SJCRH30 (cell line): ENCODE results near the gene CWC27. TPM values are rescaled to one million over a fixed set of nuclear protein-coding genes. Genes with fewer than 3 reads are reported as not detected.
"Not testable (repeated sequence)": the region's sequence is repeated elsewhere in the genome, so short reads cannot be mapped to it uniquely, and the experiment has no call there.

Experiments used
- DNase-seq, 2 experiments: peaks; one replicate each; pipeline ENCODE4 v3.0.0-alpha.2; 2015 to 2020
- H3K27ac ChIP-seq: fragments of 250-450 bp; sonication (Bioruptor Pico); 2 replicates; pipeline ENCODE4 v1.5.1; 2020; ENCODE audit warnings: mild to moderate bottlenecking, moderate library complexity
- H3K27me3 ChIP-seq: fragments of 250-450 bp; sonication (Bioruptor Pico); 2 replicates; pipeline ENCODE4 v1.5.1; 2020; ENCODE audit warnings: mild to moderate bottlenecking, moderate library complexity
- H3K36me3 ChIP-seq: fragments of 250-450 bp; sonication (Bioruptor Pico); 2 replicates; pipeline ENCODE4 v1.5.1; 2020; ENCODE audit warnings: mild to moderate bottlenecking, moderate library complexity
- H3K4me1 ChIP-seq: fragments of 250-450 bp; sonication (Bioruptor Pico); 2 replicates; pipeline ENCODE4 v1.5.1; 2020; ENCODE audit warnings: mild to moderate bottlenecking, moderate library complexity
- H3K4me3 ChIP-seq: fragments of 250-450 bp; sonication (Bioruptor Pico); 2 replicates; pipeline ENCODE4 v1.5.1; 2020; ENCODE audit warnings: mild to moderate bottlenecking, moderate library complexity
- H3K9me3 ChIP-seq: fragments of 250-450 bp; sonication (Bioruptor Pico); replicated peaks from 2 replicates; pipeline ENCODE4 v1.5.1; 2020; ENCODE audit warnings: mild to moderate bottlenecking, moderate library complexity
- total RNA-seq: library from RNA; depleted of rRNA; stranded (reverse); fragments of >200 nt; shearing (Covaris generic); gene quantifications from 2 replicates; pipeline ENCODE4 v1.2.3, GENCODE V29; 2014

CWC27 gene
- total RNA-seq, 1 experiment from 2014 or later, result 31.1 TPM

GRCh38 chr5:64811050-64811640 is 42.4 kb downstream of the CWC27 start:
- Histone ChIP-seq H3K36me3 (peaks cover 4% of the 10 kb centered on the region; the same call in 1 of the 2 replicates), H3K27me3 (no peaks in the 10 kb centered on the region)
- peak; percentile 3 to 66 for DNase-seq

DNA sequence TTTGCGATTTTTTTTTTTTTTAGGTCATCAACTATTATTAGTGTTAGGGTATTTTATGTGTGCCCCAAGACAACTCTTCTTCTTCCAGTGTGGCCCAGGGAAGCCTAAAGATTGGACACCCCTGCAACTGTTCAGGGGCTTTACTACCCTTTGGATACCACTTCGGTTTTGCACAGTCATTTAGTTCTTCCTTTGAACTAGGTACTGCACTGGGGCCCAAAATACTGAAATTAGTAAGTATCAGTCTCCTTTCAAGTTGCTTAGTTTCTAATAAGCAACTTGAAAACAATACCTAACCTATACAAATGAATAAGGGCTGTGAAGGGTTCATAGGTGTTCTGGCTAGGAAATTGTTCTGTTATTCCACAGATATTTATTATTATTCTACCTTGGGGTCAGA is 45.3 kb downstream of the CWC27 start:
- Histone ChIP-seq H3K27me3 (no peaks in the 10 kb centered on the region), H3K36me3 (peaks cover 6% of the 10 kb centered on the region; the same call in 1 of the 2 replicates), H3K27ac (no peak overlapping the region), H3K4me1 (no peaks in the 10 kb centered on the region), H3K9me3 (no peaks in the 10 kb centered on the region), H3K4me3 (no peak overlapping the region)
- DNase-seq, result no peak

More at GRCh38 chr5:64811050-64811640, 42.4 kb downstream of the CWC27 start:
- Histone ChIP-seq H3K9me3 (no peaks in the 10 kb centered on the region), H3K4me3 (no peak overlapping the region), H3K27ac (no peak overlapping the region), H3K4me1 (no peaks in the 10 kb centered on the region)

GRCh38 chr5:64818245-64818644 is 49.5 kb downstream of the CWC27 start:
- H3K27me3 ChIP-seq, result no peaks in the 10 kb centered on the region
- DNase-seq, result no peak
- H3K4me3 ChIP-seq, result no peak overlapping the region
- no peaks in the 10 kb centered on the region; the same call in 1 of the 2 replicates for H3K9me3 ChIP-seq
- H3K36me3 ChIP-seq, result peaks cover 2% of the 10 kb centered on the region; the same call in 1 of the 2 replicates
- no peaks in the 10 kb centered on the region for H3K4me1 ChIP-seq
- no peak overlapping the region for H3K27ac ChIP-seq

DNA sequence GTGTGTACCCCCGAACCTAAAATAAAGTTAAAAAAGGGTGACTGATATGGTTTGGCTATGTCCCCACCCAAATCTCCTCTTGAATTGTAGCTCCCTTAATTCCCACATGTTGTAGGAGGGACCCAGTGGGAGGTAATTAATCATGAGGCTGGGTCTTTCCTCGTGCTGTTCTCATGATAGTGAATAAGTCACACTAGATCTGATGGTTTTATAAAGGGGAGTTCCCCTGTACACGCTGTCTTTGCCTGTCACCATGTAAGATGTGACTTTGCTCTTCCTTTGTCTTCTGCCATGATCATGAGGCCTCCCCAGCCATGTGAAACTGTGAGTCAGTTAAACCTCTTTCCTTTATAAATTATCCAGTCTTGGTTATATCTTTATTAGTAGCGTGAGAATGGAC is 50.6 kb downstream of the CWC27 start:
- H3K4me1 ChIP-seq, H3K9me3 ChIP-seq, H3K27ac ChIP-seq, DNase-seq, H3K4me3 ChIP-seq, H3K36me3 ChIP-seq, H3K27me3 ChIP-seq: not testable (repeated sequence)

GRCh38 chr5:64822320-64822719 is 53.6 kb downstream of the CWC27 start:
- Histone ChIP-seq H3K27me3 (no peaks in the 10 kb centered on the region), H3K9me3 (no peaks in the 10 kb centered on the region; the same call in 1 of the 2 replicates)

GRCh38 chr5:64826541-64826940 is 57.8 kb downstream of the CWC27 start:
- no peak for DNase-seq
- peaks cover 3% of the 10 kb centered on the region; the same call in 1 of the 2 replicates for H3K9me3 ChIP-seq
- H3K27me3 ChIP-seq, result no peaks in the 10 kb centered on the region
- peaks cover 9% of the 10 kb centered on the region for H3K36me3 ChIP-seq
- no peaks in the 10 kb centered on the region for H3K4me1 ChIP-seq
- no peak overlapping the region for H3K27ac ChIP-seq
- no peak overlapping the region for H3K4me3 ChIP-seq

More at GRCh38 chr5:64822320-64822719, 53.6 kb downstream of the CWC27 start:
- no peak for DNase-seq
- H3K27ac ChIP-seq, result no peak overlapping the region
- no peak overlapping the region for H3K4me3 ChIP-seq
- no peaks in the 10 kb centered on the region for H3K4me1 ChIP-seq
- H3K36me3 ChIP-seq, result 0 out of 2 replicates have a peak, but pooled peaks cover under 1% of the 10 kb centered on the region

DNA sequence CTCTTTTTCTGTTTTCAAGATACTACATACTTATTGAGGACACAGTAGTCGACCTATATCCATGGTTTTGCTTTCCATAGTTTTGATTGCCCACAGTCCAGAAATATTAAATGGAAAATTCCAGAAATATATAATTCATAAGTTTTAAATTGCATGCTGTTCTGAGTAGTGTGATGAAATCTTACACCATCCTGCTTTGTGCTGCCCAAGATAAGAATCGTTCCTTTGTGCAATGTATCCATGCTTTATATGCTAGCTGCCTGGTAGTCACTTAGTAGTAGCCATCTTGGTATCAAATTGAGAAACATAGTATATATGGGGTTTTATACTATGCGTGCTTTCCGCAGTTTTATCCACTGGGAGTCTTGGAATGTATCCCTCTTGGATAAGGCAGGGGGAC is 59.0 kb downstream of the CWC27 start:
- DNase-seq, result no peak
- no peaks in the 10 kb centered on the region for H3K27me3 ChIP-seq
- H3K4me1 ChIP-seq, result no peaks in the 10 kb centered on the region
- H3K27ac ChIP-seq, result no peak overlapping the region
- no peak overlapping the region for H3K4me3 ChIP-seq
- peaks cover 9% of the 10 kb centered on the region for H3K36me3 ChIP-seq
- peaks cover 3% of the 10 kb centered on the region; the same call in 1 of the 2 replicates for H3K9me3 ChIP-seq

GRCh38 chr5:64830650-64831049 is 61.9 kb downstream of the CWC27 start:
- DNase-seq, H3K4me3 ChIP-seq, H3K36me3 ChIP-seq, H3K27ac ChIP-seq, H3K4me1 ChIP-seq, H3K27me3 ChIP-seq, H3K9me3 ChIP-seq: not testable (repeated sequence)

DNA sequence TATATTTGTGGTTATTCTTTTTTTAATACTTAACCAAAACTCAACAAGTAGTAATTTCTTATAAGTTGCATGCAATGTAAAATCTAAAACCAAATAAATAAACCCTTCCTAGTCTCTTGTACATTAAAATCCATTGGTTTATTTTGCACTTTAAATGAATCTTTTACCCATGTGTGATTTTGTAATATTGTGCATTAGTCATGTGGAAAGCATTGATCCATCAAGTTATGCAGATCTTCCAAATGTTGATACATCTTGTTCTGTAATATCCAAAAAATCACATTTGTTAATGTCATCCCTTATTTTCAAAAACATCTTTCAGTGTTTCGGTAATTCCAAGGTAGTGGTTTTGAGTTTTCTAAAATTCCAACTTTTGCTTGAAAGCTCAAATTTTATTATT is 63.3 kb downstream of the CWC27 start:
- Histone ChIP-seq H3K27ac (no peak overlapping the region), H3K4me3 (no peak overlapping the region), H3K9me3 (0 out of 2 replicates have a peak, but pooled peaks cover 3% of the 10 kb centered on the region), H3K36me3 (peaks cover 9% of the 10 kb centered on the region), H3K27me3 (no peaks in the 10 kb centered on the region), H3K4me1 (no peaks in the 10 kb centered on the region; the same call in 1 of the 2 replicates)
- no peak for DNase-seq

- DNase-seq, result no peak
- Histone ChIP-seq H3K27ac (no peak overlapping the region), H3K4me1 (no peaks in the 10 kb centered on the region; the same call in 1 of the 2 replicates), H3K36me3 (peaks cover 6% of the 10 kb centered on the region), H3K4me3 (no peak overlapping the region), H3K9me3 (0 out of 2 replicates have a peak, but pooled peaks cover 3% of the 10 kb centered on the region), H3K27me3 (no peaks in the 10 kb centered on the region)
Observed at GRCh38 chr5:64834037-64834436, 65.3 kb downstream of the CWC27 start.

DNA sequence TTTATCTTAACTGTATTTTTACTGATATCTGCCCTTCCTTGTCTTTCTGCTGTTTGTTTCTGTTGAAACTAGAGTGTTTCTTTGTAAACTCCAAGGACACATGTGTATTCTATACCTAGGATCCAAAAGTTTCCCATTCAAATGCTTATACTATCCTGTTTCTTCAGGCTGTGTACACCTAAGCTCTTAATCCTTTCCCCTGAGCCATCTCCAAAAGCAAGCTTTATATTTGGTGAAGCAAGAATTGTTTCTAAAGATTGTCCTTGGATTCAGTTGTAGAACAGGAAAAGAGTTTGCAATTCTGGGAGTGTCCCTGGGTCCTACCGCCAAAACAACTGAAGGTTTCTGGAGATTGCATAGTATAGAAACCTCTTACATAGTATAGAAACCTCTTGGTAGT is 65.9 kb downstream of the CWC27 start:
- DNase-seq, result peak in 1 of 2 experiments; percentile 36
- Histone ChIP-seq H3K9me3 (0 out of 2 replicates have a peak, but pooled peaks cover 3% of the 10 kb centered on the region), H3K36me3 (peaks cover 6% of the 10 kb centered on the region), H3K27ac (no peak overlapping the region), H3K27me3 (no peaks in the 10 kb centered on the region), H3K4me1 (no peaks in the 10 kb centered on the region; the same call in 1 of the 2 replicates), H3K4me3 (no peak overlapping the region)

GRCh38 chr5:64835266-64835665 is 66.5 kb downstream of the CWC27 start:
- H3K9me3 ChIP-seq, result 0 out of 2 replicates have a peak, but pooled peaks cover 3% of the 10 kb centered on the region
- no peaks in the 10 kb centered on the region for H3K27me3 ChIP-seq
- peaks cover 6% of the 10 kb centered on the region for H3K36me3 ChIP-seq
- no peak overlapping the region for H3K27ac ChIP-seq
- H3K4me1 ChIP-seq, result no peaks in the 10 kb centered on the region; the same call in 1 of the 2 replicates
- H3K4me3 ChIP-seq, result no peak overlapping the region
- no peak for DNase-seq

DNA sequence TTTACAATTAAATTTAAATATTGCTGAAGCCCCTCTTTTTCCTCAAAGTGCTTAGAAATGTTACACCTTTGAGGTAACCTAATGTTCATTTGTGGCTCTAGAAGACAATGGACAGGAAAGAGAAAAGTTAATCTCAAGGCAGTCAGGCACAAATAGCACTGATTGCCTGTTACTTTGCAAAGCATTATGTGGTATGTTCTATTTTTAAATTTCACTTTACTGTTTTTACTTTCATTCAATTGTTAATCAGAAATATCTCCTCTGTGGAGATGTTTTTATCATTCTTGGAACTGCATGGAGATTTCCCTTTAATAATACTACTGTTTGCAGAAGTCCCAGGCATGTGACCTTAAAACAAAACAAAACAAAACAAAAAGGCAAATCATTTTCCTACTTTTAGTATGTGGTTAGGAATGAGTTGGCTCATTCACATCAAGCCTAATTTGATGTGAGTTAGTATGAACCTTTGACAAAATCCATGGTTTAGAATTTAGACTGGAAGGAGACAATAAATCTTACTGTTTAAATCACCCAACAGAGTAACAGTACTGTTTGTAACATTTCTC is 67.5 kb downstream of the CWC27 start:
- Histone ChIP-seq H3K27me3 (no peaks in the 10 kb centered on the region), H3K9me3 (no peaks in the 10 kb centered on the region), H3K36me3 (peaks cover 3% of the 10 kb centered on the region; the same call in 1 of the 2 replicates), H3K27ac (no peak overlapping the region), H3K4me1 (no peaks in the 10 kb centered on the region; the same call in 1 of the 2 replicates), H3K4me3 (no peak overlapping the region)
- DNase-seq, result no peak

GRCh38 chr5:64836786-64837185 is 68.1 kb downstream of the CWC27 start:
- Histone ChIP-seq H3K36me3 (peaks cover 3% of the 10 kb centered on the region; the same call in 1 of the 2 replicates), H3K4me1 (no peaks in the 10 kb centered on the region; the same call in 1 of the 2 replicates), H3K27ac (no peak overlapping the region), H3K4me3 (no peak overlapping the region), H3K9me3 (no peaks in the 10 kb centered on the region), H3K27me3 (no peaks in the 10 kb centered on the region)
- DNase-seq, result no peak

DNA sequence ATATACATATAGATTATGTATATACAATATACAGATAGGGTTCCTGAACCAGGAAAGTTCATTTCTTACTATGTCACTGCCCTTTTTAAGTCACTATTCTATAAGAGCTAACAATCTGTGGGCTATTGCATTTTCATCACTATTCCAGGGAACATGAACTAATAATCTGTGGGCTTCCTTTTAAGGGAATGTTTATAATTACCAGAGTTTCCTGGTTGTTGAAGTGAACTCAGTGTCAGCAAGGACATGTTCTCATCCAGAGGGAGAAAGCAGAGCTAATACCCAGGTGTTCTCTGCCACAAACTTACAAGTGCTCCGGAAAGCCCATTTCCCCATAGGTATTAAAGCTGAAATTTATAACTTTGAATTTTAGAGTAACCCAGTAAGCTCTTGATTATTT is 69.6 kb downstream of the CWC27 start:
- Histone ChIP-seq H3K9me3 (no peaks in the 10 kb centered on the region), H3K36me3 (peaks cover 3% of the 10 kb centered on the region; the same call in 1 of the 2 replicates), H3K4me1 (no peaks in the 10 kb centered on the region; the same call in 1 of the 2 replicates), H3K4me3 (no peak overlapping the region), H3K27me3 (no peaks in the 10 kb centered on the region), H3K27ac (no peak overlapping the region)
- DNase-seq, result no peak
